GM18498 (cell line): ENCODE data around the gene BIRC3.
"Not testable (repeated sequence)": the region's sequence is repeated elsewhere in the genome, so short reads cannot be mapped to it uniquely, and the experiment has no call there.

Experiments used
- ATAC-seq: cut with Tn5 transposase; IDR thresholded peaks from one replicate; pipeline ENCODE4 v1.9.1; 2021; ENCODE audit warnings: mild to moderate bottlenecking, moderate library complexity; ENCODE audit not compliant: unreplicated experiment

BIRC3 gene

DNA sequence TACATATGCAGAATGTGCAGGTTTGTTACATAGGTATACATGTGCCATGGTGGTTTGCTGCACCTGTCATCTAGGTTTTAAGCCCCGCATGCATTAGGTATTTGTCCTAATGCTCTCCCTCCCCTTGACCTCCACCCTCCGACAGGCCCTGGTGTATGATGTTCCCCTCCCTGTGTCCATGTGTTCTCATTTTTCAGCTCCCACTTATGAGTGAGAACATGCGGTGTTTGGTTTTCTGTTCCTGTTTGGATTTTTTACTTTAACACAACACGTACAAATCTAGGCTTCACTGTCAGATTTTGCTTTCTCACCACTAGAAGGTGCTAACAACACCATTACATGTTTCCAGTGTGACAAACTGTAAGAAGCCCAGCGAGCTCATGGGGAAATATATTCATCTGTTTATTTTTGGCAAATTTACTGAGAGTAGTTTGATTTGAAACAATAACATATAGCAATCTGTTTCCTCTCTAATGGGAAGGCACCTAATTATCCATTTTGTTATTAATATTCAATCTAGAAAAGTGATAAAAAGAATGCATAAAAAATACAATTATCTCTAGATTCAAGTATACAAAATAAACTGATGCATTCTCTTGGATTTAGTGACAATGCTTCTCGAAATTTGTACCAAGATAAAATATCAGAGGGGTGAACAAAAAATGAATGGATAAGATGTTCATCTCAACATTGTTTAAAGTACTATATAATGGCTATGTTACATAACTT lies 23.2 kb upstream of the BIRC3 start:
- ATAC-seq: peak; percentile 90

DNA sequence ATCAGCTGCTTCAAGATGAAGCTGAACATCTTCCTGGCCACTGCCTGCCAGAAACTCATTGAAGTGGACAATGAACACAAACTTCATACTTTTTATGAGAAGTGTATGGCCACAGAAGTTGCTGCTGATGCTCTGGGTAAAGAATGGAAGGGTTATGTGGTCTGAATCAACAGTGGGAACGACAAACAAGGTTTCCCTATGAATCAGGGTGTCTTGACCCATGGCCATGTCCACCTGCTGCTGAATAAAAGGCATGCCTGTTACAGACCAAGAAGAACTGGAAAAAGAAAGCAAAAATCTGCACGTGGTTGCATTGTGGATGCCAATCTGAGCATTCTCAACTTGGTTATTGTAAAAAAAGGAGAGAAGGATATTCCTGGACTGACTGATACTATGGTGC lies 22.2 kb upstream of the BIRC3 start:
- ATAC-seq: peak; percentile 49

DNA sequence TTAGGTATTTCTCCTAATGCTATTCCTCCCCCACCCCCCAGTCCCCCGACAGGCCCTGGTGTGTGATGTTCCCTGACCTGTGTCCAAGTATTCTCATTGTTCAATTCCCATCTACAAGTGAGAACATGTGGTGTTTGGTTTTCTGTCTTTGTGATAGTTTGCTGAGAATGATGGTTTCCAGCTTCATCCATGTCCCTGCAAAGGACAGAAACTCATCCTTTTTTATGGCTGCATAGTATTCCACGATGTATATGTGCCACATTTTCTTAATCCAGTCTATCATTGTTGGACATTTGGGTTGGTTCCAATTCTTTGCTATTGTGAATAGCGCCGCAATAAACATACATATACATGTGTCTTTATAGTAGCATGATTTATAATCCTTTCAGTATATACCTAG lies 20.5 kb upstream of the BIRC3 start:
- ATAC-seq: not testable (repeated sequence)

DNA sequence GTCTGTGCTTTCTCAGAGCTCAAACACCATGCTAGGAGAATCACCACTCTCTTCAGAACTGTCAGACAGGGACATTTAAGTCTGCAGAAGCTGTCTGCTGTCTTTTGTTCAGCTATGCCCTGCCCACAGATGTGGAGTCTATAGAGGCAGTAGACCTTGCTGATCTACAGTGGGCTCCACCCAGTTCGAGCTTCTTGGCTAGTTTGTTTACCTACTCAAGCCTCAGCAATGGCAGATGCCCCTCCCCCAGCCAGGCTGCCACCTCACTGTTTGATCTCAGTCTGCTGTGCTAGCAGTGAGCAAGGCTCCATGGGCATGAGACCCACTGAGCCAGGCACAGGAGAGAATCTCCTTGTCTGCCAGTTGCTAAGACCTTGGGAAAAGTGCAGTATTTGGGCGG lies 16.4 kb upstream of the BIRC3 start:
- not testable (repeated sequence) for ATAC-seq

DNA sequence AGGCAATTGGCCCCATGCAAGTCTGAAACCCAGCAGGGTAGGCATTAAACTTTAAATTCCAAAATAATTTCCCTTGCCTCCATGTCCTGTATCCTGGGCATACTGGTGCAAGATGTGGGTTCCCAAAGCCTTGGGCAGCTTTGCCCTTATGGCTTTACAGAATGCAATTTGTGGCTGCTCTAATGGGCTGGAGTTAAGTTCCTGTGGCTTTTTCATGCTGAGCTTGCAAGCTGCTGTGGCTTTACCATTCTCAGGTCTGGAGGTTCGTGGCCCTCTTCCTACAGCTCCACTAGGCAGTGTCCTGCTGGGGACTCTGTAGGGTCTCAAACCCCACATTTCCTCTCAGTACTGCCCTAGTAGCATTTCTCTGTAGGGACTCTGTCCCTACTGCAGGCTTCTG lies 15.0 kb upstream of the BIRC3 start:
- ATAC-seq: no peak

DNA sequence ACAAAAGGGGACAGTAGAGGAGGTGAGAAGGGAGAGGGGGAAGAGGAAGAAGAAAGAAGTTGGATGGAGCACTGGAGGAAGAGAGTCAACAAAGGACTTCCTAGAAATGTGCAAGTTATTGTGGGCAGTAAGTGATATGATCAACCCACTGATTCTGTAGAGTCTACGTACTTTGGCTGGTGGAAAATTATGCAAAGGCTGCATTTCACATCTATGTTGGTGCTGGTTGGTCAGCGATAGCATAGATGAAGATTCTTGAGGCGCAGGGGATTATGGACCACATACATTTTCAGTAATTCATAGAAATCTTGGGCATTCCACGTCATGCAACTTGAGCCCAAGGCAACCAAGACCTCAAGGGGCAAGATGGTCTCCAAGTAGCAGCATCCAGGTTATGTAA lies 12.6 kb upstream of the BIRC3 start:
- ATAC-seq: no peak

DNA sequence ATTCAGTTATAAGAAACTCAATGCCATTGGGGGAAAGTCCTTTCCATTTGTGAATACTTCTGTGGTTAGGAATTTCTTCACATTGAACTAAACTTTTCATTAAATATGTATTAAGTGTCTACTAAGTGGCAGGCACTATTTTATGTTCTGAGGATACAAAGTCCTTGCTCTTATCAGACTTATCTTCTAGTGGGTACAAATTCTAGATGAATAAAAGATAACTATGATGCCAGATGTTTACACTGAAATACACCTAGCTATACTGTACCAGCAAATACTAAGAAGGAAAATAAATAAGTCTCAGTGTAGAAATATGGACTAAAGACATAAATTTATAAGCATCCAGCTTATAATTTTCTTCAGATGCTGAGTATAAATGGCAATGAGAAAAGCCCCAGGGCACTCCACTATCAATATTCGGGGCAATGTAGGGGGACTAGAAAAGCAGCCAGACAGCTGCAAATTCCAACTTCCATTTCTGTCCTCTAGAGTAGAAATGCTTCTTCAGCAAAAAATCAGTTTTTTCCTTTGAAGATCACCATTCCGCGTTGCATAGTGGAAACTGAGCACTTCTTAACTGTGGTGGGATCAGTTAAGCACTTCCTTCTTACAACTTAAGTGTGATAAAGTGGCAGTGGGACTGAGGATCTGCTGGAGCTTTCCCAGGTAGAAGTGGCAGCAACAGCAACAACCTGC lies 11.8 kb upstream of the BIRC3 start:
- no peak for ATAC-seq

DNA sequence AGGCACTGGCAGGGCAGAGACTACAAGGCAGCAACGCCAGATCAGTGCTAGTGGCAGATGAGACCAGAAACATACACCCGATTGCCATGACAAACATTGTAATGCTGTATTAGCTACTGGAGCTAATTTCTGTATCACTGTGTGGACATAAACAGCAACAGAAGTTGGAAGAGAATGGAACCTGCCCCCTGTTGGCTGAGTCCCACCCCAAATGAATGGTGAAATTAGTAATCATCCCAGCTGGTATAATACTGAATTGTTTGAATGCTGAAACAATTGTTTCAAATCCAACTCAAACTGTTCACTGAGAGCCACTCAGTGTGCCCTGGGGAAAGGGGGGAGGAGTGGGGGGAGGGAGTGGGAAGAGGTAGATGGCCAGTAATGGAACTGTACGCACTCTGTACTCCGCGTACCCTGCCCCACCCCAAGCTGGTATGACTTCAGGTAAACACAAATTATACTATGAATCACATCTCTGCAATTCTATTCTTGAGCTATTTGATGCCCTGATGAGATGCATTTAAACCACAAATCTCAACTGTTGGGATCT lies 11.2 kb upstream of the BIRC3 start:
- no peak for ATAC-seq

DNA sequence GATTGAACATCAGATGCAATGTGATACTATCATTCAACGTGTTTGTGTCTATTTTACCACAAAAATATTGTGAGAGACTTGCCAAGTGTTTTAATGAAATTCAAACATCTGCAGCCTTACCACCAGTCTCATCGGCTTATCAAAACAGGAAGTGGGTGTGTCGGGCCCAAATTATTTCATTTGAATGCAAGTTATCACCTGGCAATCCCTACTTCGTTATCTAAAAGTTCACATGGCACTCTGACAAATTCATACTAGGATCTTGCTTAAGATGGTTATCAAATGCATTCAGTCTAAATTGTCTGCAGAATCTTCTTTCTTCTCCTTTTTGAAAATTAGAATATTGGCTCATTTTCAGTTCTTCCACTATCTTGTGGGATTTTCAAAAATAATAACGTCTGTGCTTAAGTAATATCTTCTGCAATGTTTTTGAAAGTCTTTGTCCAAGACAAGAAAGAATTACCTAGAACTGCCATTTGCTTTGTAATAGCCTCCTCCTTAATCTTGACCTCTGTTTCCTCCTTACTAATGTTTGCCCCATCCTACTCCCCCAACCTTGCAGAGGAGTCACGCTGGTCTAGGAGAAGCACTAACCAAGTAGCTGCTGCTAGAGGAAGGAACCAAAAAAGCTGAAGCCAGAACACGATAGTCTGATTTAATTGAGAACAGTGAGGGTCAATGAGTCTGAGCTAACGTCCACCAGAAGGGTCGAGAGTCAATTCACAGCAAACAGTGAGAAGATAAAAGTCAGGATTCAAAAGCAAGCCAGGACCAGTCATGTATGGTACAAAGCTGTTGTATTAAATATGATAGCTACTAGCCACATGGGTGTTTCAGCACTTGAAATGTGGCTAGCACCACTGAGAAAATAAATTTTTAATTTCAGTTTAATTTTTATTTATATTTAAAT lies 10.2 kb upstream of the BIRC3 start:
- no peak for ATAC-seq

DNA sequence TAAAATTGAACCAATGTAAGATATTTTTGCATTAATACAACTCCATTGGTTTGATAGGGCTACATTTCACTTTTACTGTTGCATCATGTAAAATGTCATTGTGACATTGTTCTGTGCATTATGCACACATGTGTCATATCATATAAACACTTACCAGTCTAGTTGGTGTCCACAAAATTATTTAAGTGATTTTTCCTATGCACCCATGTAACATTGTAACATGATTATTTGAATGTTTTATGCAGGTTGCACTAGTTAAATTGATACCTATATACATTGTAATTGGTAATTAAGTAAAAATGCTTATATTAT lies 9.6 kb upstream of the BIRC3 start:
- no peak for ATAC-seq

DNA sequence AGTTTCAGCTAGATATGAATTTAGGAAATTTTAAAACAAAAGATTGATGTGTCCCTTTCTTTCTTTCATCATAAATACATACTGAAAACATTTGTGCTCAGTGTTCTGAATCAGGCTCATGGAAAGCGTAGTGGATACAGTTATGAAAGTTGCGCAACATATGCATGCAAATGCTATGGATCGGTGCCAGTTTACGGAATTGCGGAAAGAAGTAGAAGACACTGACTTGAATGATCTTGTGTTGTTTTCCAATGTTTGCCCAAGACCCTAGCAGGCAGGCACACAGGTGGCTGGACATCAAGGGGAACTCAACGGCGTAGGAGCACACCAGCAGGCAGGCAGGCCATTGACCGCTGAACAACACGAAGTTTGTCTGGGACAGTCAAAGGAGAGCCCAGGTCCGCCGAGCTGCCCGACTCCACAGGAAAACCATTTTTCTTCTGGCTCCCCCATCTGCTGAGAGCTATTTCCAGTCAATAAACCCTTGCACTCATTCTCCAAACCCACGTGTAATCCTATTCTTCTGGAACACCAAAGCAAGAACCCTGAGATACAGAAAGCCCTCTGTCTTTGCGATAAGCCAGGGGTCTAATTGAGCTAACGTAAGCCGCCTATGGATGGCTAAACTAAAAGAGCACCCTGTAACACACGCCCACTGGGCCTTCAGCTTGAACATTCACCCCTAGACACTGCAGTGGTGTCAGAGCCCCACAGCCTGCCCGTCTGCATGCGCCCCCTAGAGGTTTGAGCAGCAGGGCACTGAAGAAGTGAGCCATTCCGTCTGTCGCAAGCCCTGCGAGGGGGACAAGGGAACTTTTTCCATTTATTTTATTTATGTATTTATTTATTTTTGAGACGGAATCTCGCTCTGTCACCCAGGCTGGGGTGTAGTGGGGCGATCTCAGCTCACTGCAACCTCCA lies 7.4 kb upstream of the BIRC3 start:
- ATAC-seq: no peak

DNA sequence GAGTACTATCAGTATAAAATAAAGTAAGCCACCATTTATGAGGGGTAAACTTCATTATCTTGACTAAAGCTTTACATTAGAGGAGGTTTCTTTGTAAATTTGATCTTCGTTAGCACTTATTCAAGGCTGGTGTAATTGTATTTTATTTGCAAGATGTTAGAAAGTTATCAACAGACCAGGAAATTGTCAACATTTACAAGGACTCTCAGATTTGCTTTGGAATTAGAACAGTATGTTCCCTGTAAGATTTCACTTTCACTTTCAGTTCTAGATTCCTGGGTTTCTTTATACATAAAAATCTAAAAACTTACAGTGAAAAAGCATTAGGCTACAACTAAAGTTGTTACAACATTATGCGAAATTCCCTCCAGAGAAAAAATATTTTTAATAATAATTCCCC lies 4.6 kb upstream of the BIRC3 start:
- ATAC-seq: no peak

DNA sequence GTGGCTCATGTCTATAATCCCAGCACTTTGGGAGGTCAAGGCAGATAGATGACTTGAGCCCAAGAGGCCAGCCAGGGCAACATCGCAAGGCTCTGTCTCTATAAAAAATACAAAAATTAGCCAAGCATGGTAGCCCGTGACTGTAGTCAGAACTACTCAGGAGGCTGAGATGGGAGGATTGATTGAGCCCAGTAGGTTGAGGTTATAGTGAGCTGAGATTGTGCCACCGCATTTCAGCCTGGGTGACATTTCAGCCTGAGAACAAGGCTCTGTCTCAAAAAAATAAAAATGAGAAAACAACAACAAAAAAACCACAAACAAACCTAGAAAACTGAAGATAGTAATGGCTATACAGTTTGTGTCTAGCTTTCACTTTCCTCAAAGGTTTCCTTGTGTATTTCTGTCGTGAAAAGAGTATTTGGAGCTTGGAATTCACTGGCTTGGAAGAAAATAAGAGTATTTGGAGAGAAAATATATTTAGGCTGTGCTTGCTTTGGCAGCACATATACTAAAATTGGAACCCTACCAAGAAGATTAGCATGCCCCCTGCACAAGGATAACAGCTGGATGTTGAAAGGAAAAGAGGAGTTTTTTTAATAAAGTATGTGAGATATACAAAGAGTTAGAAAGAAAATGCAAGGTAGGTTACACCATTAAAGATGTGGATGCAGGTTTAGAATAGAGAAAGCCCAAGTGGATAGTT lies 3.9 kb upstream of the BIRC3 start:
- ATAC-seq: no peak

DNA sequence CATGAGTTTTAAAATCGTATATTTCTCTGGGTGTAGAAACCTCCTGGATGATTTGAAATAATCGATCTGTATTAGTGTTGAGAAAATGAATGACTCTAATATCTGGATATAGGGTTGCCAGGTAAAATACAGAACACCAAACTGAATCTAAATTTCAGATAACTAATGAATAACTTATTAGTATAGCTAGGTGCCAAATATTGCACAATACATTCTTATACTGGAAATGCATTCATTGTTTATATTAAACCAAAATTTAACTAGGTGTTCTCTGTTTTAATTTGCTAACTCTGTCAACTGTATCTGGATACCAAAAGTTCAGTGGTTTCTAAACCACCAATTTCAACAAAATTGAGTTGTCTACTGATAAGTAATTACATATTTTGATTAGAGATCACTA lies 2.5 kb upstream of the BIRC3 start:
- ATAC-seq: no peak

DNA sequence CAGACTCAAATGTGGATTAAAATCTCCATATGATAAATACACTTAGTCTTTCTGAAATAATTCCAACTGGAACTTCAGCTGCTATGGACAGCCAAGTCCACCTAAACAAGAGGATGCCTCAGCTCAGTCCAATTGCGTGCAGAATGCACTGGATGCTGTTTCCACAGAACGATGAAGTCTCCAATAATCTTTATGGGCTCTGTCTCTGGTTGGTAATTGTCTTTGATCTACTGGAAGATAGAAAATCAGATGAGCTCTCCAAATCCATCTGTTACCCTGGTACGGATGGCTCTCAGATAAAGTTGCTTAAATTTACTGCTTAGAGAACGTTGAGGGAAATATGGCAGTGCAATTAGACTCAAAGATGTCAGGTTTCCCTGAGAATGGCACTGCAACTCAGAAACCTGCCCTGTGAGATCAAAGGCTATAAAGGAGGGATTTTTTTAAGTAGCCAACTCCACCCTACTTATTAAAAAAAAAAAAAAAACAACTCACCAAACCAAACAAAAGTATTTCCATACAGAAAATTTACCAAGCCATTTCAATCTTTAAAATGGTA lies 859 bp upstream of the BIRC3 start:
- ATAC-seq: no peak

DNA sequence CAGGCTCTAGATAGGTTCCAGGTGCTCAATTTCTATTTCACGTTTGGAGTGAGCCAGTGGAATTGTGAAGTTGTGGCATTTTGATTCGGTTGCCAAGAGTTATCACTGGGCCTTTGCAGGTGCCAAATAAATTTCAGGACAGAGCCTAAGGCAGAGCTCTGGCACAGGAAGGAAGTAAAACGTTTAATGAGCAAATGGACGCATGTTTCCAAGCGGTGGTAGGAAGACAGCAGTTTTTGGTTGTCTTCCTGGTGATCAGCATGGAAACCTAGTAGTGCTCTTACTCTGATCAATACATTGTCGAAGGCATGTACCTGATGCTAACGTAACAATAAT lies 452 bp downstream of the BIRC3 start:
- ATAC-seq: no peak

DNA sequence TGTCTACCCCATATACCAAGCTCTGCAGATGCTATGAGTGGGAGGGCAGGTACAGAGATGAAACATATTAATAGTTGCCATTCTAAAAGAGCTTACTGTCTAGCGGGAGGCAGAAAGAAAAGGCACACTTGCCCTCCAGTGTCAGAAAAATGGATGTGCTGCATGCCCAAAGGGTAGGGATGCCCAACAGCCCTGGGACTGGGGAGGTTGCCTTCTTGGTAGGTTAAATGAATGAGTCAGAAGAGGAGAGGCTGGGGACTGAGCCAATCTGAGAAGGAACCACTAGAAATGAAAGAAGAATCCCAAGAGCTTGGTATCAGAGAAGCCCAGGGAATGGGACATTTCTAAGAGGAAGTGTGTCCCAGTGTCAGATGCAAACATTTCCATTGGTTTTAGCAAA lies 1.2 kb downstream of the BIRC3 start:
- ATAC-seq: peak; percentile 16

DNA sequence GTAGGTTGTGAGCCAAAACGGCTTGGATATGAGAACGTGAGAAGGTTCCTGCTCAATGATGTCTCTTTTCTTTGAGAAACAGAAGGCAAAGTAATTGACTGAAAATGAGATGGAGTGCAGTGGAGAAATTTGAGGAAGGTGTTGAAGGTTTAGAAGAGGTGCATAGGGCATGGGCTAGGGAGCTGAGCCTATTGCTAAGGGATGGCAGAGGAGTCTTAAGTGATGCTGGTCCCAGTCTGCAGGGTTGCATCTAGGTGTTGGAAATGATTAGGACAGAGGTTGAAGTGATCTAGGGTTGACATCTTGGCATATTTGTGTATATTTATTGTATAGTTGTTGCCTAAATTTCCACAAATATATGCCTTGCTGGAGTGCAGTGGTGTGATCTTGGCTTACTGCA lies 2.3 kb downstream of the BIRC3 start:
- no peak for ATAC-seq

DNA sequence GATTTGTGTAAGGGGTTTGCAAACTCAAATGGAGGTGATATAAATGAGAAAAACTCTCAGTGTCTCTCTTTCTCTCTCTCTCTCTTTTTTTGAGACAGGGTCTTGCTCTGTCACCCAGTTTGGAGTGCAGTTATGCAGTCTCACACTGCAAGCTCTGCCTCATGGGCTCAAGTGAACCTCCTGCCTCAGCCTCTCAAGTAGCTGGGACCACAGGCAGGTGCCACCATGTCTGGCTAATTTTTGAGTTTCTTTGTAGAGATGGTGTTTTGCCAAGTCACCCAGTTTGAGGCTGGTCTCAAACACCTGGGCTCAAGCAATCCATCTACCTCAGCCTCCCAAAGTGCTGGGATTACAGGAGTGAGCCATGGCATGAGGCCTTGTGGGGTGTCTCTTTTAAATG lies 2.9 kb downstream of the BIRC3 start:
- no peak for ATAC-seq

DNA sequence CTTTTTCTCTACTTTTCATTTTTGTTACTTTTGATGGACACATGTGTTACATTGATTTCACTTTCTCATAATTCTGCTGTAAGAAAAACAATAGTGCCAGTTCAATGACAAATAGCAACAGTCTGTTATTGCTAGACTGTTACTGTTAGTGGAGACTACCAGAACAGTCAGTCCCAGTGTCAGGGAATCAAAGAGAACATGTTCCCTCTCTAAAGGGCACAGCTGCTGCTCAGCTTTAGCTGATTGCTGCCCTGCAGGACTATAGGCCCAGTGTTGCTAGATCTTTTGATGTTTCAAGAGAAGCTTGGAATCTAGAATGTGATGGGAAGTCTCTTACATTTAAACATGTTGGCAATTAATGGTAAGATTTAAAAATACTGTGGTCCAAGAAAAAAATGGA lies 3.4 kb downstream of the BIRC3 start:
- ATAC-seq: no peak
